GM18508 (cell line): ENCODE data around the gene PRAF2.
A peak's percentile ranks its signal among the peaks of the same experiment; 100 is the strongest.

Experiments used
- ATAC-seq: cut with Tn5 transposase; IDR thresholded peaks from one replicate; pipeline ENCODE4 v1.9.1; 2021; ENCODE audit warnings: moderate number of reproducible peaks; ENCODE audit not compliant: insufficient read depth, unreplicated experiment

The PRAF2 gene, protein sequence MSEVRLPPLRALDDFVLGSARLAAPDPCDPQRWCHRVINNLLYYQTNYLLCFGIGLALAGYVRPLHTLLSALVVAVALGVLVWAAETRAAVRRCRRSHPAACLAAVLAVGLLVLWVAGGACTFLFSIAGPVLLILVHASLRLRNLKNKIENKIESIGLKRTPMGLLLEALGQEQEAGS

GRCh38 chrX:49073601-49074575, at the start of gene PRAF2:
TSS of gene PRAF2 (minus strand) at chrX:49074002. CDS start at chrX:49073987, 15 bp downstream.
- no peak for ATAC-seq

DNA sequence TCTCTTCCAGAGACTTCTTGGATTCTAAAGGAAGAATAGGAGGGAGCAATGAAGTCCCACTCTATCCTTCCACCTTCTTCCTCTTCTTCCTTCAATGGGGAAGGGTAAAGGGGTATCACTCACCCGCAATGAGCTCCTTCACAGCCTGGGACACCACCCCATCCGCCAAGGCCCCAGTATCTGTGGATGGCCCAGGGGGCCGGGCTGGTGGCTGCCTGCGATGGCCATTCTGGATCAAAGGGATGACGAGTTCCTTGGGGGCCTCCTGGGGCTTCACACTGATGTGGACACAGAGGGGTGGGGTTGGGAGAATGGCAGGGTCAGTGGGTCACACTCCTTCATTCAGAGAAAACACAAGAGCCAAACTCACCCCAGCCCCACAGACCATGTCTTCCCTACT, 48.7 kb upstream of the PRAF2 start:
- ATAC-seq = no peak

DNA sequence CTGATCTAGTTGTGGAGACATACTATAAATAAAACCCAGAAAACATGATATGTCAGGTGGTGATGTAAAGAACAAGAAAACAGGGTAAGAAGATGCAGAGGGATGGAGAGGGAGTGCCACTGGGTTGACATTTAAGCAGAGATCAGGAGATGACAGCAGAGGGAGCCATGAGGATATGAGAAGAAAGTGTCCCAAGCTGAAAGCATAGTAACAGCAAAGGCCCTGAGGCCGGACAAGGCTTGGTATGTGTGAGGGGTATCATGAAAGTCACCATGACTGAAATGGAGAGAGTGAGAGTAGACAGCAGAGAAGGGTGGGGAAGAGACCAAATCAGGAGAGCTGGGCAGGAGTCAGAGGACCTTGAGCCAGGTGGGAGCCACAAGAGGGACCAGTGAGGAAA, 46.3 kb upstream of the PRAF2 start:
- no peak for ATAC-seq

- no peak for ATAC-seq
Observed at GRCh38 chrX:49117581-49117980, 43.8 kb upstream of the PRAF2 start.

DNA sequence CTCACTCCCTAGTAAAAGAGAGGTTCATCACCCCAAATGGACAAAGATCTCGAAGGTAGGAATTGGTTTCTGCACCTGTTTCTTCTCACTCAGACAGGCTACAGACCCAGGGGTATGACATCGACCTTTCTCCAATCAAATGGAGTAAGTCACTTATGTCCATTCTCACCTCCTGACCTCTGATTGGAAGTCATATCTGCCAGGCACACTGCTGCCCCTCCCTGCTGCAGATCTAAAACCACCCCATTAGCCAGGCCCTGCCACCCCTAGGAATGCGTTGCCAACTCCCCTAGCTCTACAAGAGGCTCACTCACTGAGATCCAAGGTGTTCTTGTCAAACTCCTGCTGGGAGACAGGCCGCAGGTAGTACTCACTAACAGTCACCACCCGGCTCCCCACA, 42.9 kb upstream of the PRAF2 start:
- ATAC-seq = no peak

GRCh38 chrX:49116076-49116475, 42.3 kb upstream of the PRAF2 start:
- no peak for ATAC-seq

DNA sequence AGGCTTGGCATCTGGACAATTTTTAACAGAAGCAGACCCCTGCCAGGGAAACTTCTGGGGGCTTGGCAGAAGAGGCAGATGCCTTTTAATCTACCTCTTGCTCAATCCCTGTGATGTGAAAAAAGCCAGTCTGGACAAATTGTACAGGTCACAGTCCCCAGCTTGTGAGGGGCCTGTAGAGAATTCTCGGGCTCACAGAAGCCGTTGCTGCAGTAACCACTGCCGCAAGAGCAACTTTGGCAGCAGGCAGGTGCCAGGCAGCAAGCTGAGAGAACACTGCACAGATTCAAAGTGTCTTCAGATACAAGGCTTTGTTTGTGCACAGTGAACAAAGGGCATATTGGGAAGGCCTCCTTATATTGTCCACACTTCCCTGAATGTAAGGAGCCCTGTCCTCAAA, 38.0 kb upstream of the PRAF2 start:
- no peak for ATAC-seq

- ATAC-seq = no peak
Observed at GRCh38 chrX:49110417-49110816, 36.6 kb upstream of the PRAF2 start.

GRCh38 chrX:49108641-49109040, 34.8 kb upstream of the PRAF2 start:
- no peak for ATAC-seq

DNA sequence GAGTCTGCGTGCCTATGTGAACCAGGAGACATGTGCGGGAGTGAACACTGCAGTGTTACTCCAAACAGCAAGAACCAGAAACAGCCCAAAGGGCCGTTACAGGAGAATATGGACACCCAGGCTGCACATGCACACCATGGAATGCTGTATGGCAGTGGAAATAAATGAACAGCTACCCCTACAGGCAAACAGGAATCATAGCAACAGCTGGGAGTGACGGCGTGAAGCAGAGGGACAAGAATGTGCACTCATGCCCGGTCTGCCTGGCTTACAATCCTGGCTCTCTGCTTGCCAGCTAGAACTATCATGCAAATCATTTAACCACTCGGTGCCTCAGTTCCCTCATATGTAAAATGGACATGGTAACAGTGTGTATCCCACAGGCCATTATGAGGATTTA, 33.1 kb upstream of the PRAF2 start:
- ATAC-seq = no peak

DNA sequence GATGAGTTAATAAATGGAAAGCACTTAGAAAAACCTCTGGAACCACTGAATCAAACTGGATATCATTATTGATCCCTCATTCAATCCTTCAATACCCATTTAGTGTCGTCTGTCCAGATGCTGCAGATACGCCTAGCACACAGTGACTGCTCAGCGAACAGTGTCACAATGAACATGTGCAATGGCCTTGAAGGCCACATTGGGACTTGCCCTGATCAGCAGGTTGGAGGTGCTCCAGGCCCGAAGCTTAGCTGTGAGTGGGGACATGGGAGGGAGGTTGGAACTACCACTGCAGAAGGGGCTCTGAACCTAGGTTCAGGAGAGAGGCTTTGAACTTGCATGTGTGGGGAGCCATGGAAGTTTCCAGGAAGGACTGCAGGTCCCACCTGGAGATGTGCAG, 32.5 kb upstream of the PRAF2 start:
- no peak for ATAC-seq

DNA sequence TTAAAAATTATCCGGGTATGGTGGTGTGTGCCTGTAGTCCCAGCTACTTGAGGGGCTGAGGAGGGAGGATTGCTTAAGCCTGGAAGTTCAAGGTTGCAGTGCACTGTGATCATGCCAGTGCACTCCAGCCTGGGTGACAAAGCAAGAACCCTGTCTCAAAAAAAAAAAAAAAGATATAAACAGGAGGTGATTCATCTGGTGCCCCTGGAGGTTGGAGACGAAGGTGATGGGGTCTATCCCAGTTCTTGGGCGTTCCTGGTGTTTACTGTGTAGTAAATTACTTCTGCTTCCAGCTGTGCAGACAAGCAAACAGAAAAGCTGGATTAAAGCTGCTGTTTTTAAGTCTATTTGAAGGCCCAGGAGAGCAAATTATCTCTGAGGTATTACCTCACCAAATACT, 29.8 kb upstream of the PRAF2 start:
- ATAC-seq = no peak

- no peak for ATAC-seq
Observed at GRCh38 chrX:49102190-49102589, 28.4 kb upstream of the PRAF2 start.

- no peak for ATAC-seq
Observed at GRCh38 chrX:49101629-49101984, 27.8 kb upstream of the PRAF2 start.

DNA sequence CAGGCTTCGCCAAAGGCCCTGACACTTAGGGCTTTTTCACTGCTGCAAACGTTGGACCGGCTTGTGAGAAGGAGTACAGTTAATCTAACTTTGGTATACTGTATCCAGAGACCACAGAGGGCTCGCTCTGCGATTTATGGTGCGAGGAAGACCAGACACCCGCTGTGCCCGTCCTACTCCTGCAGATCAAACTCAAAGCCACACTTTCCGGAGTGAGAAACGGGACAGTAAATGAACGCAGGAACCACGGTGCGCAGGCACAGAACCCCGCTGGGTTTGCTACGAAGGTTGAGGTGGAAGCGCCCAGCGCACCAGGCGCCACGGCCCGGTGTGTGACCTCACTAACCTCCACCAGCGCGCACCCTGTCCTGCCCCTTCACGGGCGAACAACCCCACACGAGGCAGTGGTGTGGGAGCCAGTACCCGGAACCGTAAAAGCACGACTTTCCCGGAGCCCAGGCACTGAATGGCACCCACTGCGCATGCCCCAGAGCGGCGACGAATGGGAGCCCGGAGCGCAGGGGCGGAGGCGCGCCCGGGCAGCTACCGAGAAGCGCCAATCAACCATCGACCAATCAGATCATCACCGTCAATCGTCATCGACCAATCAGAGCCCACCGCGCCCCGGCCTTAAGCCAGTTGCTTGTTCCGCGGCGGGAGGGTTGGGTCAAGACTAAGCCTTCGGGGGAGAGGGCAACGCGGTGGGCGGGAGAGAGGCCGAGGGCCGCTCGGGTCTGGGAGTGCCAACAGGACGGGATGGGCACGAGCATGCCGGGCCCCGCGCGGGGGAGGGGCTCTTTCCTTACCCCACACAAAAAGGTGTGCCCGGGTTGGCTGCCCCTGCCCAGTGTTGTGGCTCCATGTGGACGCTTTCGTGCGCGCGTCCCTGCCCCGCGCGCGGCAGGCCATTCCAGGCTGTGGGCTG, 27.2 kb upstream of the PRAF2 start:
- ATAC-seq = peak; percentile 89

- no peak for ATAC-seq
Observed at GRCh38 chrX:49096419-49096818, 22.6 kb upstream of the PRAF2 start.

GRCh38 chrX:49089553-49089952, 15.8 kb upstream of the PRAF2 start:
- no peak for ATAC-seq

GRCh38 chrX:49082271-49082871, 8.6 kb upstream of the PRAF2 start:
- no peak for ATAC-seq

GRCh38 chrX:49079489-49080428, 6.0 kb upstream of the PRAF2 start, which contains the start of gene WDR45:
TSS of gene WDR45 (minus strand) at chrX:49079887. CDS start at chrX:49078095, 1,792 bp downstream.
- no peak for ATAC-seq
